Rectal smooth muscle tissue (tissue), 1 donor: ENCODE measurements around the gene CCNI2.
"Not testable (repeated sequence)": the region's sequence is repeated elsewhere in the genome, so short reads cannot be mapped to it uniquely, and the experiment has no call there.

ENCODE experiments used
- H3K27ac ChIP-seq: one replicate; pipeline ENCODE4 v1.7.0; 2013; ENCODE audit warnings: low read depth, low read length, inconsistent platforms
- H3K27me3 ChIP-seq: one replicate; pipeline ENCODE4 v1.7.0; 2013; ENCODE audit warnings: low read length; ENCODE audit not compliant: control insufficient read depth, insufficient read depth
- H3K36me3 ChIP-seq: one replicate; pipeline ENCODE4 v1.7.0; 2013; ENCODE audit warnings: low read length; ENCODE audit not compliant: control insufficient read depth, insufficient read depth
- H3K4me1 ChIP-seq: one replicate; pipeline ENCODE4 v1.7.0; 2013; ENCODE audit warnings: low read length; ENCODE audit not compliant: control insufficient read depth, insufficient read depth
- H3K4me3 ChIP-seq: one replicate; pipeline ENCODE4 v1.7.0; 2013; ENCODE audit warnings: low read length
- H3K9ac ChIP-seq: one replicate; pipeline ENCODE4 v1.7.0; 2013; ENCODE audit warnings: low read length

CCNI2 gene

GRCh38 chr5:132802044-132802684 is 54.9 kb downstream of the CCNI2 start:
- Histone ChIP-seq H3K4me3 (no peak overlapping the region), H3K27me3 (no peaks in the 10 kb centered on the region), H3K27ac (no peak overlapping the region), H3K36me3 (no peaks in the 10 kb centered on the region), H3K4me1 (no peaks in the 10 kb centered on the region), H3K9ac (no peak overlapping the region)

- not testable (repeated sequence) for H3K9ac ChIP-seq, H3K27ac ChIP-seq, H3K4me1 ChIP-seq, H3K4me3 ChIP-seq, H3K27me3 ChIP-seq, H3K36me3 ChIP-seq
Observed at GRCh38 chr5:132802685-132803066, 55.5 kb downstream of the CCNI2 start.
